Upper lobe of left lung (tissue), 6 donors: ENCODE results near the gene NAT9. TPM values are rescaled to one million over a fixed set of nuclear protein-coding genes. Genes with fewer than 3 reads are reported as not detected.
A peak's percentile ranks its signal among the peaks of the same experiment; 100 is the strongest.

Experiments
- ATAC-seq, 2 donors: fragments of 200-7000 bp; cut with Tn5 transposase; one replicate each; pipeline ENCODE4 v1.9.1; 2022; ENCODE audit warnings: mild to moderate bottlenecking in 2 of 2, moderate library complexity in 2 of 2; ENCODE audit not compliant: low FRiP score in 2 of 2
- DNase-seq, 2 donors: peaks; one replicate each; pipeline ENCODE4 v3.0.0-alpha.2; 2019 to 2020
- H3K27ac ChIP-seq, 4 donors: fragments of 200-600 bp; sonication (generic); one replicate each; pipeline ENCODE4 v1.5.1; 2016 to 2019
- H3K27me3 ChIP-seq, 4 donors: fragments of 200-600 bp; sonication (generic); one replicate each; pipeline ENCODE4 v1.5.1; 2017 to 2019
- H3K36me3 ChIP-seq, 4 donors: fragments of 200-600 bp; sonication (generic); one replicate each; pipeline ENCODE4 v1.5.1; 2016 to 2019
- H3K4me1 ChIP-seq, 4 donors: fragments of 200-600 bp; sonication (generic); one replicate each; pipeline ENCODE4 v1.5.1; 2018 to 2019
- H3K4me3 ChIP-seq, 4 donors: fragments of 200-600 bp; sonication (generic); one replicate each; pipeline ENCODE4 v1.5.1; 2017 to 2019; ENCODE audit warnings: mild to moderate bottlenecking in 2 of 4, moderate library complexity in 1 of 4
- H3K9me3 ChIP-seq, 4 donors: fragments of 200-600 bp; sonication (generic); one replicate each; pipeline ENCODE4 v1.5.1; 2018 to 2019
- EP300 ChIP-seq, 4 donors: sonication (generic); formaldehyde crosslinking; IDR thresholded peaks; one replicate each; pipeline ENCODE4 v1.5.1; 2017; ENCODE audit warnings: antibody characterized with exemption in 4 of 4, control low read depth in 2 of 4
- POLR2A ChIP-seq, 4 donors: fragments of 450-650 bp; IDR thresholded peaks; one replicate each; pipeline ENCODE4 v1.5.1; 2016 to 2017; ENCODE audit warnings: antibody characterized with exemption in 4 of 4, mild to moderate bottlenecking in 2 of 4
- POLR2AphosphoS5 ChIP-seq, 2 donors: sonication (generic); formaldehyde crosslinking; IDR thresholded peaks; one replicate each; pipeline ENCODE4 v1.5.1; 2017; ENCODE audit warnings: antibody characterized with exemption in 2 of 2
- WGBS, 2 donors: methylation state at CpG; one replicate each; pipeline ENCODE4 v1.1.5; 2017 to 2018; 5-methylcytosine and 5-hydroxymethylcytosine counted together
- total RNA-seq, 6 donors: library from RNA; depleted of rRNA in 4 of 6; stranded (reverse); fragments of >200 nt in 4 of 6; gene quantifications; one replicate each; pipeline versions ENCODE4 v1.1.0 to v1.2.1, GENCODE V29; 2016 to 2021
- TF ChIP-seq, protein P1 (sequence below), 6 experiments: fragments of 450-650 bp in 4 of 6; fragments of 200-600 bp in 2 of 6; sonication (generic) in 2 of 6; IDR thresholded peaks; one replicate each; pipeline ENCODE4 v1.5.1; 2016 to 2019; ENCODE audit warnings: antibody characterized with exemption in 6 of 6
- donor health status: DM: no; HTN: no; CAD: no; lungs with moderate emphysema.
- donor health status: DM: no; HTN: yes; CAD: no; lungs with severe emphysema.

The NAT9 gene
- total RNA-seq, 6 donors from 2014 or later: 16.1 to 78.6 (median 41.7) TPM

- ATAC-seq (no peak), DNase-seq (no peak)
- Histone ChIP-seq H3K9me3 (no peaks in the 10 kb centered on the region), H3K36me3 (peaks cover 0 to 10% (median 5%) of the 10 kb centered on the region in 4 donors), H3K4me1 (peaks cover 20 to 59% (median 40%) of the 10 kb centered on the region in 4 donors), H3K27ac (peak overlapping the region; percentile 25 to 73 (median 68)), H3K4me3 (no peak overlapping the region), H3K27me3 (no peaks in the 10 kb centered on the region)
- 60 to 63% methylated on average over 5 of the region's 5 CpGs for WGBS, 2 donors
- TF ChIP-seq, protein P1, sequence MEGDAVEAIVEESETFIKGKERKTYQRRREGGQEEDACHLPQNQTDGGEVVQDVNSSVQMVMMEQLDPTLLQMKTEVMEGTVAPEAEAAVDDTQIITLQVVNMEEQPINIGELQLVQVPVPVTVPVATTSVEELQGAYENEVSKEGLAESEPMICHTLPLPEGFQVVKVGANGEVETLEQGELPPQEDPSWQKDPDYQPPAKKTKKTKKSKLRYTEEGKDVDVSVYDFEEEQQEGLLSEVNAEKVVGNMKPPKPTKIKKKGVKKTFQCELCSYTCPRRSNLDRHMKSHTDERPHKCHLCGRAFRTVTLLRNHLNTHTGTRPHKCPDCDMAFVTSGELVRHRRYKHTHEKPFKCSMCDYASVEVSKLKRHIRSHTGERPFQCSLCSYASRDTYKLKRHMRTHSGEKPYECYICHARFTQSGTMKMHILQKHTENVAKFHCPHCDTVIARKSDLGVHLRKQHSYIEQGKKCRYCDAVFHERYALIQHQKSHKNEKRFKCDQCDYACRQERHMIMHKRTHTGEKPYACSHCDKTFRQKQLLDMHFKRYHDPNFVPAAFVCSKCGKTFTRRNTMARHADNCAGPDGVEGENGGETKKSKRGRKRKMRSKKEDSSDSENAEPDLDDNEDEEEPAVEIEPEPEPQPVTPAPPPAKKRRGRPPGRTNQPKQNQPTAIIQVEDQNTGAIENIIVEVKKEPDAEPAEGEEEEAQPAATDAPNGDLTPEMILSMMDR (IDR thresholded peaks at IDR 0.05): no peak
- TF ChIP-seq EP300 (IDR thresholded peaks at IDR 0.05) (no peak), POLR2AphosphoS5 (IDR thresholded peaks at IDR 0.05) (no peak), POLR2A (IDR thresholded peaks at IDR 0.05) (no peak)
These were observed 2.8 kb upstream of the NAT9 start for GRCh38 chr17:74778960-74779359.

- no peak overlapping the region for H3K27ac ChIP-seq
- no peak for DNase-seq
- ATAC-seq: no peak
- no peaks in the 10 kb centered on the region for H3K27me3 ChIP-seq
- H3K4me1 ChIP-seq: peaks cover 20 to 64% (median 40%) of the 10 kb centered on the region in 4 donors
- no peaks in the 10 kb centered on the region for H3K9me3 ChIP-seq
- H3K36me3 ChIP-seq: peaks cover 6 to 17% (median 13%) of the 10 kb centered on the region in 4 donors
- TF ChIP-seq EP300 (IDR thresholded peaks at IDR 0.05) (no peak), POLR2AphosphoS5 (IDR thresholded peaks at IDR 0.05) (no peak), POLR2A (IDR thresholded peaks at IDR 0.05) (no peak)
- TF ChIP-seq, protein P1 (IDR thresholded peaks at IDR 0.05): no peak
- H3K4me3 ChIP-seq: no peak overlapping the region
- WGBS, 2 donors: 57 to 67% methylated on average over 6 of the region's 6 CpGs
These were observed 1.9 kb upstream of the NAT9 start for GRCh38 chr17:74777901-74778515.

DNA sequence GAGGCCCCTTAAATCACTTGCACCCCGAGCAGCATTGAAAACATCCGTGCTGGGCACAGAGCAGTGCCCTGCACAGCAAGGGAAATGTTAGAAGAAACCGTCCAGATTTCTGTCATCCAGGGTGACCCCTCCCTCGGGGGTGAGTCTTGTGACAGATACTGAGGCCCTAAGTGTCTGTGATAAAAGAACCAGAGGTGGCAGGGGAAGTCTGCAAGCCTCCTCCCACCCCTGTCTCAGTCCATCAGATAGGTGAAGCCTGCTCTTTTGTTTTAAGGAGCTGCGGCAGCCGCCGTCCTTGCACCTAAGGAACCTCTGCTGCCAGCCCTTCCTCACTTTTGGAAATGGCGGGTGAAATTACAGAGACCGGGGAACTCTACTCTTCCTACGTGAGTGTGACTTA is 845 bp upstream of the NAT9 start:
- DNase-seq (no peak), ATAC-seq (no peak)
- H3K27ac ChIP-seq: peak overlapping the region in 3 of 4 donors; percentile 51 to 83 (median 78)
- no peaks in the 10 kb centered on the region for H3K27me3 ChIP-seq
- no peak for TF ChIP-seq POLR2AphosphoS5 (IDR thresholded peaks at IDR 0.05)
- no peak for TF ChIP-seq EP300 (IDR thresholded peaks at IDR 0.05)
- TF ChIP-seq, protein P1 (IDR thresholded peaks at IDR 0.05): no peak
- no peak for TF ChIP-seq POLR2A (IDR thresholded peaks at IDR 0.05)
- peaks cover 10 to 27% (median 23%) of the 10 kb centered on the region in 4 donors for H3K36me3 ChIP-seq
- H3K9me3 ChIP-seq: no peaks in the 10 kb centered on the region
- 42 to 50% methylated on average over 7 to 10 of the region's 10 CpGs for WGBS, 2 donors
- peaks cover 20 to 64% (median 40%) of the 10 kb centered on the region in 4 donors for H3K4me1 ChIP-seq
- H3K4me3 ChIP-seq: peak overlapping the region; percentile 59 to 96 (median 86)

- no peak for ATAC-seq
- 37 to 39% methylated on average over 12 of the region's 12 CpGs for WGBS, 2 donors
- Histone ChIP-seq H3K9me3 (no peaks in the 10 kb centered on the region), H3K27ac (peak overlapping the region; percentile 51 to 84 (median 80)), H3K27me3 (no peaks in the 10 kb centered on the region), H3K4me3 (peak overlapping the region; percentile 59 to 96 (median 86)), H3K36me3 (peaks cover 14 to 42% (median 37%) of the 10 kb centered on the region in 4 donors), H3K4me1 (peaks cover 20 to 63% (median 40%) of the 10 kb centered on the region in 4 donors)
- no peak for DNase-seq
- TF ChIP-seq POLR2A (IDR thresholded peaks at IDR 0.05) (no peak), POLR2AphosphoS5 (IDR thresholded peaks at IDR 0.05) (no peak), EP300 (IDR thresholded peaks at IDR 0.05) (no peak)
- TF ChIP-seq, protein P1 (IDR thresholded peaks at IDR 0.05): no peak
These were observed 619 bp downstream of the NAT9 start for GRCh38 chr17:74775409-74776043.
